ENCODE measurements around the gene IMMP2L. TPM values are rescaled to one million over a fixed set of nuclear protein-coding genes. Genes with fewer than 3 reads are reported as not detected.

The IMMP2L gene
- polyA plus RNA-seq, 1 of the 3 experiments (the other 2 are of a cell fraction): 10.7 TPM

- Histone ChIP-seq H3K79me2 (ENCODE audit: insufficient read depth) (no peaks in the 10 kb centered on the region), H3K9me2 (no peaks in the 10 kb centered on the region), H3K36me3 (replicated peaks in 1 of 2; ENCODE audit: control insufficient read depth in 1 of 2, insufficient read depth in 2 of 2, low read length in 1 of 2) (no peaks in the 10 kb centered on the region), H2AFZ (ENCODE audit: low read depth) (no peak overlapping the region), H3K4me2 (no peak overlapping the region), H3K9ac (no peak overlapping the region), H3F3A (replicated peaks; ENCODE audit: insufficient read depth) (no peaks in the 10 kb centered on the region), H3K4me3 (ENCODE audit: low read depth in 2 of 2, low read length in 1 of 2) (no peak overlapping the region), H4K20me1 (ENCODE audit: insufficient read depth) (no peaks in the 10 kb centered on the region), H3K27ac (ENCODE audit: low read depth in 2 of 2, low read length in 1 of 2) (no peak overlapping the region), H3K4me1 (ENCODE audit: control insufficient read depth in 1 of 2, insufficient read depth in 2 of 2, low read depth in 1 of 2, low read length in 1 of 2) (no peaks in the 10 kb centered on the region), H3K27me3 (ENCODE audit: insufficient read depth) (no peaks in the 10 kb centered on the region), H3K9me3 (no peaks in the 10 kb centered on the region)
- WGBS (ENCODE audit: low lambda C conversion rate): 53% methylated on average over 3 of the region's 3 CpGs
- ChIA-PET POLR2A (no interaction called here), CTCF (interaction anchor here (1.1 kb wide), 1 partner anchor 15 kb away, joined by 3 read pairs; no protein-coding TSS in a partner anchor)
- DNase-seq: no peak
- TF ChIP-seq RCOR1 (IDR thresholded peaks at IDR 0.05; ENCODE audit: low read length) (no peak), ZBTB33 (IDR thresholded peaks at IDR 0.05; ENCODE audit: borderline replicate concordance, low read depth) (no peak), POLR2AphosphoS5 (IDR thresholded peaks at IDR 0.05; ENCODE audit: low read depth, low read length) (no peak), CTCF (IDR thresholded peaks at IDR 0.05) (no peak), SMC3 (IDR thresholded peaks at IDR 0.05; ENCODE audit: low read depth, low read length) (no peak), EP300 (IDR thresholded peaks at IDR 0.05; ENCODE audit: borderline replicate concordance in 1 of 2, low read depth in 1 of 2, low read length in 1 of 2) (no peak), MEF2A (IDR thresholded peaks at IDR 0.05; ENCODE audit: borderline replicate concordance, low read depth) (no peak), IRF3 (IDR thresholded peaks at IDR 0.05; ENCODE audit: low read depth, low read length) (no peak), PBX3 (IDR thresholded peaks at IDR 0.05) (no peak), REST (IDR thresholded peaks at IDR 0.05; ENCODE audit: low read depth, low read length) (no peak), FOSL2 (IDR thresholded peaks at IDR 0.05; ENCODE audit: borderline replicate concordance, low read depth) (no peak), RXRA (IDR thresholded peaks at IDR 0.05; ENCODE audit: borderline replicate concordance, low read depth) (no peak), RFX5 (IDR thresholded peaks at IDR 0.05; ENCODE audit: low read length) (no peak), ELF1 (IDR thresholded peaks at IDR 0.05) (no peak), USF1 (IDR thresholded peaks at IDR 0.05; ENCODE audit: borderline replicate concordance, low read depth) (no peak), GABPA (IDR thresholded peaks at IDR 0.05; ENCODE audit: low read depth) (no peak), USF2 (IDR thresholded peaks at IDR 0.05; ENCODE audit: borderline replicate concordance, low read depth, low read length) (no peak), FOXM1 (IDR thresholded peaks at IDR 0.05; ENCODE audit: low read depth) (no peak), JUND (IDR thresholded peaks at IDR 0.05) (no peak), RAD21 (IDR thresholded peaks at IDR 0.05; ENCODE audit: low read length) (no peak)
These were observed 863.7 kb downstream of the IMMP2L start for GRCh38 chr7:110698576-110698975.

Data from SK-N-SH (cell line).